Mononuclear cell (primary cell): ENCODE data around the gene TMEFF2. TPM values are rescaled to one million over a fixed set of nuclear protein-coding genes. Genes with fewer than 3 reads are reported as not detected.

Experiments used
- H3K27me3 ChIP-seq: 2 replicates; pipeline ENCODE4 v1.6.0; 2011; ENCODE audit warnings: low read length, control low read depth; ENCODE audit not compliant: insufficient read depth
- H3K4me1 ChIP-seq: 2 replicates; pipeline ENCODE4 v1.5.1; 2011; ENCODE audit warnings: mild to moderate bottlenecking, low read length, control low read depth; ENCODE audit not compliant: insufficient read depth
- H3K4me3 ChIP-seq: 2 replicates; pipeline ENCODE4 v1.5.1; 2011; ENCODE audit warnings: mild to moderate bottlenecking, low read length, moderate library complexity
- H3K9me3 ChIP-seq: 2 replicates; pipeline ENCODE4 v1.5.1; 2011; ENCODE audit warnings: low read depth, mild to moderate bottlenecking, control low read depth, low read length
- total RNA-seq: library from RNA; depleted of rRNA; stranded (reverse); fragments of >200 nt; gene quantifications from one replicate; pipeline ENCODE4 v1.2.3, GENCODE V29; 2012

The TMEFF2 gene
- total RNA-seq, 1 donor, result not detected

DNA sequence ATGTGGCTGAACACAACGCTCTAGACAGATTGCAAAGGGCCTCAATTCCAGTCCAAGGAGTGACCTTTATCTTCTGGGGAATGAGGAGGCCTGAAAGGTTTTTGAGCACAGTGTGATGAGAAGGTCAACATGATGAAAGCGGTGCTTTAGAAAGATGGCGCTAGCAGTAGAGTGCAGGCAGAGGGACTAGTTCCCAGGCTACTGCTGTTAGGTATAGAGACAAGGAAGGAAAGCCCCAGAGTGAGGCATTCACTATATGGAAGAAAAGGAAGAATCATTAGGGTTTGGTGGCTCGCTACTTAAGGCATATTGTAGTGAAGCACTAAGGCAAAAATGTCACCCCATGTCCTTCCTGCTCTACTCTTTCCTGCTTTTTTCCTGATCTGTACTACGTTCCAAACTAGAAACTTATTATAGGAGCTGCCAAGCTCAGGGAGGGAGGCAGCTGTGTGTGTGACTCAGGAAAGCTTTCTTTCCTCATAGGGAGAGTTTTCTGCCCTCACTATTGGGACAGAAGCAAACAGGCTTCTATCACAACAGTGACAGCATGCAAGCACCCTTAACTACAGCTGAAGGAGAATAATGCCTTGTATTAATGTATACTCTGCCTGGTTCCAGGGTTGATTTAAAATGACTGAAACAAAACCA, 187.0 kb downstream of the TMEFF2 start:
- Histone ChIP-seq H3K4me3 (no peak overlapping the region), H3K9me3 (no peaks in the 10 kb centered on the region), H3K27me3 (no peaks in the 10 kb centered on the region), H3K4me1 (no peaks in the 10 kb centered on the region)

DNA sequence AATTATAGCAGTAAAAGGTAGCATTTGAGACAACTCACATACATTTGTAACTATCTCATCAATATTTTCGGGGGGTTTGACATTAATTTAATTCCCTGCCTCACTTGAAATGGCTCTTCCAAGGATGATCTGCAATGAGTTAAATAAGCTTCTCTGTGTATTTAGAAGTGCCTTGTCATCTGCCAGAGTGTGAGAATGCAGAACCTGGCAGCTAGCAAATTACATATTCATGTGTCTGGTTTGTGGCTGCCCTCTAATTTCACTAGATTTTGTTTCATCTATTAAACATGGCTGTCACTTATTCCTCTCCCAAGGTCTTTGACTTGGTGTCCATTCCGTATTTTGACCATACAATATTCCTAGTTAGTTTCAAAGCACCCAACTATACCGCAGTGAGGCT, 189.5 kb downstream of the TMEFF2 start:
- Histone ChIP-seq H3K27me3 (no peaks in the 10 kb centered on the region), H3K9me3 (no peaks in the 10 kb centered on the region), H3K4me3 (no peak overlapping the region), H3K4me1 (no peaks in the 10 kb centered on the region)

DNA sequence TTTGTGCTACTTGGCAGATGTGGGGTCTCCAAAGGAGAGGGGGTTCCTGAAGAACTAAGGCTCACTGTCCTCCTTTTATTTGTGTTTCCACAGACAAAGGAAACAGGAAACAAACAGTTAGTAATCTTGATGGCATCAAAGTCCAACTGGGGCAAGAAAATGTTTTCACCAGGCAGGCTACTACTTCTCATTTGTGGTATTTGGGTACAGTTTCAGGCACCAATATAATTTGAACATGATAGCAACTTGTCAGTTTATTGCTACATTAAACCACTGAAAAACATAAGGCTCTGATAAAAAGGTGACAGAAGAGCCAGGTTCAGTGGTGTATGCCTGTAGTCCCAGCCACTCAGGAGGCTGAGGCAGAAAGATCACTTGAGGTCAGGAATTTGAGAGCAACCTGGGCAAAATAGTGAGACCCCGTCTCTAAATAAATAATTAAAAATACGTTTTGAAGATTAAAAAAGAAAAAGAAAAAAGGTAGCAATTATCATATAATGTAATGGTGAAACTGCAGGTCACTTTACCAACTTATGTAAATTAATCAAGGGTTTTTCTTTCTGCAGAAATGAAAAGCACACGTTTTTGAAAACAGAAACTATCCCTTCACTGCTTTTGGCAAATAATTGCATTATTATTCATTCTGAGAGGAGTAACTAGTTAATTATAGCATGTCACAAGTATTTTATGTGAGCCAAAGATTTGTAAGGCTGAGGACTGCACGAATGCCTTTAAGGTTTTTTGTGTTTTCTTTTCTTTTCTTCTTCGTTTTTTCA, 190.4 kb downstream of the TMEFF2 start:
- Histone ChIP-seq H3K4me3 (no peak overlapping the region), H3K9me3 (no peaks in the 10 kb centered on the region), H3K4me1 (no peaks in the 10 kb centered on the region), H3K27me3 (no peaks in the 10 kb centered on the region)

DNA sequence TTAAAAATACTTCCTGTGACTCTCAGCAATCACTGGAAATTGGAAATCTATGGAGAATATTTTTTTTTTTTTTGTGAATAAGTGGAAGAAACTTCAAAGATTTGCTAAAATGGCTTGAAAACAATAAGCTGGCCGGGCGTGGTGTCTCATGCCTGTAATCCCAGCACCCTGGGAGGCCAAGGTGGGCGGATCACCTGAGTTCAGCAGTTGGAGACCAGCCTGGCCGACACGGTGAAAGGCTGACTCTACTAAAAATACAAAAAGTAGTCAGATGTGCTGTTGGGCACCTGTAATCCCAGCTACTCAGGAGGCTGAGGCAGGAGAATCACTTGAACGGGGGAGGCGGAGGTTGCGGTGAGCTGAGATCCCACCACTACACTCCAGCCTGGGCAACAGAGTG, 192.3 kb downstream of the TMEFF2 start:
- Histone ChIP-seq H3K9me3 (no peaks in the 10 kb centered on the region), H3K4me3 (no peak overlapping the region), H3K27me3 (no peaks in the 10 kb centered on the region), H3K4me1 (no peaks in the 10 kb centered on the region)

DNA sequence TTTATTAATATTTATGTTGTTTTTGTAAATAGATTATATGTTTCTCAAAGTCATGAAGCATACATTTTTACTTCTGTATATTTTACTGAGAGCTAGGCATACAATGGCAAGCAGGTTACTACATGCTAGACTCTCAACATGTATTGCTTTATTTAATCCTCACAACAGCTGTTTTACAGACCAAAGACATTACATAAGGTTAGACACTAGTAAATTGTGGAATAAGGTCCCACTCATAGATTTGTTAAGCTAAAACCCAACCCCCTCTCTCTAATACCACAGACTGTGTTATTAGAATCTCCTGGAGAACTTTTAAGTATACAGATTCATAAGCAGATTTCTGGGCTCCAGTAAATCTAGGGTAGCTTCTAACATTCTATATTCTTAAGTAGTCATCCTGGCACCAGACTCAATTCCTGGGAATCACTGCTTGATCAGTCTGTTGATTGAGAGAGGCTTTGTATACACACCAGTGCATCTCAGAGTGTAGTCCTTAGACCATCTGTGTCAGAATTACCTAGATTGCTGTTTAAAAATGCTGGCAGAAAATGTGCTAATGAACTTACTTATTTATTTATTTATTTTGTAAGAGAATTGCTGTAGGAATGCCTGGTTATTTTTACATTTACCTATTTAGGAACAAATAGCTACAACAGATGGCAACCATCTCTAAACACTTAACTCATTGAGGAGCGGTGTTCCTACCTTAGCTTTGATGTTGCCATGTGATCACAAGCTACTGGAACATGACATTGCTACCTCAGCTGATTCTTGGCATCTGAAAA, 194.3 kb downstream of the TMEFF2 start:
- Histone ChIP-seq H3K4me1 (no peaks in the 10 kb centered on the region), H3K4me3 (no peak overlapping the region), H3K27me3 (no peaks in the 10 kb centered on the region), H3K9me3 (no peaks in the 10 kb centered on the region)

DNA sequence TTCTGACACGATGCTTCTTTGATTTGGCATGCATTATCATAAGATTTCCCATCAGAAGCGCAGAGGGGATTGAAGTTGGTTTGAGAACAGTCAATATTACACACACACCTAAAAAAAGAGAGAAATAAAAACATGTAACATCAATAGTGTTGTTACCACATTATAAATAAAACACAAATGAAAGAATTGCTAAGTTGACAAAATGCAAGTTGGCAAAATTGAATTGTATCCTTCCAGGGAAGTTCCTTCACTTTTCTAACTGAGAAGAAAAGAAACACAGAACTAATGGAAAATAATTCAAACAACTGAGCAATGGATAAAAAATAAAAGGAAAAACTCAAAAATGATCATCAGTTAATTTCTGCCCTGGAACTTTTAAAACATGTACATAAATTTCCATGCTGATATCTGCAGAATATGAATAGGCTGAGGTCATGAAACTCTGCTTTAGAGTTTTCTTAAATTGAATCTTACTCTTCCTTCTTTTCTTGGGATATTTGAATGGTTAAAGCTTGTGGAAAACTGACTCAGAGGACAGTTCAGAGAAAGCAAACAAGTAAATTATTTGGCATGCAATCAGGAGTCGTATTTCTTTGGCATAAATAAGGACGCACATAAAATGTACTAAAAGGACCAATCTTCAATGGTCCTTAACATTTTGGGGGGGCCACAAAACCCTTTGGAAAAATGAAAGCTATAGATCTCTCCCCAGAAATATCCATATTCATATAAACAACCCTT, 195.5 kb downstream of the TMEFF2 start:
- no peaks in the 10 kb centered on the region for H3K4me1 ChIP-seq
- H3K27me3 ChIP-seq, result no peaks in the 10 kb centered on the region
- no peak overlapping the region for H3K4me3 ChIP-seq
- H3K9me3 ChIP-seq, result no peaks in the 10 kb centered on the region

DNA sequence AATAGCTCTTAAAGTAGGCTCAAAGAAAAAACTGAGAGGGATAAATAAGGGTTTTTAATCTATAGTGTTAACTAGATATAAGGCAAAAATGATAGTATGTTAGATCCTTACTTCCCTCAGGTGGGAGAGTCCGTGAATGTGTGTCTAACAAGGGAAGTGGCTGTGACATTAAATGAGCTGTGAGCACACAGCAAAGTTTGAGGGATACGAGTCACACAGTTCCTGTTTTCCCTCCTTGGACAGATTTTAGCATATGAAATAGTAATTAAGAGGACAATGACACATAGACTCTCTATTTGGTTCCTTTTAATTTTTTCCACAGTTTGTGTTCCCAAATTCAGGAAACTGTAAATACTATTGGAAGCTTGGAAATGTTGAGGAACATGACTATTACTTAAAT, 199.4 kb downstream of the TMEFF2 start:
- Histone ChIP-seq H3K27me3 (no peaks in the 10 kb centered on the region), H3K9me3 (no peaks in the 10 kb centered on the region), H3K4me1 (no peaks in the 10 kb centered on the region), H3K4me3 (no peak overlapping the region)

DNA sequence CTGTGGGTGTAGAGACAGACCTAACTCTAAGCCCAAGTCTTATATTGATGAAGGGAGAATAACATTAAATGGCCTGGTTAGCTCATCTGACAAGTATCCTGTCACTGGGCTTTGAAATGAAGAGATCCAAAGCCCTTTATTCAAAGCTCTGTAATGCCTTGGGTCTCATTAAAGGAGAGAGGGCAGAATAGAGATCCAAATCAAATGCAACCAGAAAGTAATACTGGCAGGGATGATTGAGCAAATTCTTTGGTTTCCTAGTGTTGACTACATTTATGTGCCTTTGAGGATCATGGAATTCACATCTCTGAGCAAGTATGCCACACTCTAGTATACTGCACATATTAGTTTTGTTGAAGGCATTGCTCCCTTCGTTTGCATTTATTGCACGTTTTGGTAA, 200.0 kb downstream of the TMEFF2 start:
- Histone ChIP-seq H3K9me3 (no peaks in the 10 kb centered on the region), H3K4me1 (no peaks in the 10 kb centered on the region), H3K27me3 (no peaks in the 10 kb centered on the region), H3K4me3 (no peak overlapping the region)

DNA sequence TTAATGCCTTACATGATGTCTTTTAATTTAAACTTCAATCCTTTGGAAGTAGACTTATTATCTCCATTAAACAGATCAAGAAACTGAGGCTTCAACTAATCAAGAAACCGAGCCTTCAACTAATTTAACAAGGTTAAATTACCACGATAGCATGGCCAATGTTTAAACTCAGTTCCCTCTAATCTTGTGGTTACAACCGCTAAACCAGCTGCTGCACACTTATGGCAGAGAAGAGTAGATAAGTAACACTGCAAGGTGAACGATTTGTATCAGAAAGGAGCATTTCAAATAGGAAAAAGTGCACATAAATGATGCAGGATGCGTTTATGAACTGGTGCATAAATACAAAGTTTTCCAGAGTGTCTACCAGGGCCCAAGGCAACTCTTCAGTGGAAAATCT, 203.3 kb downstream of the TMEFF2 start:
- H3K27me3 ChIP-seq, result no peaks in the 10 kb centered on the region
- no peaks in the 10 kb centered on the region for H3K9me3 ChIP-seq
- no peak overlapping the region for H3K4me3 ChIP-seq
- no peaks in the 10 kb centered on the region for H3K4me1 ChIP-seq

DNA sequence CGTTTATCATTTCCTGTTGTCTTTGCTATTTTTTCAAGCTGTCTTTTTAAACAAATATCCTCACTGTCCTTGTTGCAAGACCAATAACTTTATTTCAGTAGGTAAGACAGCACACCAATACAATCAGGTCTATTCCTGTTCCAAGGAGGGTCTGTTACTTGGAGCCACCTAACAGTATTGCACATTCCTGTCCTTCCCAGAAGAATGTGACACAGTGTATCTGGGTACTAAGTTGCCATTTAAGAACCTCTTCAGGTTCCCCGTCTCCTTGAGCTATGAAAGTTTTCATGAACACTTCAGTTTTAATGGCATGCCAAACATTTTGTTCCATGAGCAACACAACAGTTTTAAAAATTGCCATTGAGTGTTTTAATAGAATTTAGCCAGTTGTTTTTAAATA, 209.0 kb downstream of the TMEFF2 start:
- Histone ChIP-seq H3K27me3 (no peaks in the 10 kb centered on the region), H3K4me1 (no peaks in the 10 kb centered on the region), H3K4me3 (no peak overlapping the region), H3K9me3 (no peaks in the 10 kb centered on the region)

DNA sequence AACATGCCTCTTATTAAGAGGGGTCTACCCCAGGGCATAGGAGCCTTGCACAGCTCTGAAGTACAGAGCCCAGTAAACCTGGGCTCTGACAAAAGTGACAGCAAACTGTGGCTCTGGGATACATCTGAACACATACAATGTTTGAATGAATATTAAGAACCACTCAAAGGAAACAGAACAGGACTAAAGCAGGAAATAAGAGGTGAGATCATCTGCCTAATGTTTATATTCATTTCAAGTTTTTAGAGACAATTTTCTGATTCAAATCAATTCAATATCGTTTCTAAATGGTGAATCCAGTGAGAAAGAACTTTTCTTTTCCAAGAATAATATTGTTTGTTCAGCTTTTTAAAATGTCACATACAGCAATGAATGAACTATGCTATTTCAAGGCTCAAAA, 211.1 kb downstream of the TMEFF2 start:
- no peaks in the 10 kb centered on the region for H3K4me1 ChIP-seq
- no peaks in the 10 kb centered on the region for H3K27me3 ChIP-seq
- no peaks in the 10 kb centered on the region for H3K9me3 ChIP-seq
- H3K4me3 ChIP-seq, result no peak overlapping the region

DNA sequence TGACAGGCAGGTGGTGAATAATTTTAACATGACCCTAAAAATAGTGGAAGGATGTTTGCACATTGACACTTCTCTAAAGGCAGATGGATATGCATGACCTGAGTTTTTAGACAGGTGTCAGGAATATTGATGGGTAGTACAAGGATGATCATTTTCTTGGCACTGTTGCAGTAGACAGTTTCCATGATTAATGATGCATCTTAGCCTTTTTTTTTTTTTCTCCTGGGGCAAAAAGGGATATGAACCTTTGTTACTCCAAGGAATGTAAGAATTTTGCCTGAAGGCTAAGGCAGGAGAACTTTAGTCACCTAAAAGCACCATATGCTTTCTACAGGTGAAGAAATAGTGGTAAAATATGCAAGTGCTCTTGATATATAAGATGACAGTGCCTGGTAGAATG, 211.5 kb downstream of the TMEFF2 start:
- Histone ChIP-seq H3K4me3 (no peak overlapping the region), H3K9me3 (no peaks in the 10 kb centered on the region), H3K4me1 (no peaks in the 10 kb centered on the region), H3K27me3 (no peaks in the 10 kb centered on the region)

DNA sequence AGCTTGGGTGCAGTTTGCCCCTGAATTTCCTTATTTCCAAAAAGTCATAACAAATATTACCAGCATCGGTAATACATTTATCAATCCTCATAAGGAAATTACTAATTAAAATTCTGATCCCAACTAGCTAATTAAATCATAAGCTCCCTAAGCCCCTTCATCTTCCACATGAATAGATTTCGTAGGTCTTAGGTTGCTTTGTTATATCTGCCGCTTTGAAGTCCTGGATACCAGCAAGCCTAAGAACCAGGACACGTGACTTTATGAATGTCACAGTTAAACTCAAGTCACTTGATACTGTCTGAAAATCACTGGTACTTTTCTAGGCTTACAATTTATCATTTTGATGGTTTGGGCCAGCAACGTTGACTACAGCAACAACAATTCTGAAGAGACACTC, 213.0 kb downstream of the TMEFF2 start:
- Histone ChIP-seq H3K9me3 (no peaks in the 10 kb centered on the region), H3K4me3 (no peak overlapping the region), H3K27me3 (no peaks in the 10 kb centered on the region)

DNA sequence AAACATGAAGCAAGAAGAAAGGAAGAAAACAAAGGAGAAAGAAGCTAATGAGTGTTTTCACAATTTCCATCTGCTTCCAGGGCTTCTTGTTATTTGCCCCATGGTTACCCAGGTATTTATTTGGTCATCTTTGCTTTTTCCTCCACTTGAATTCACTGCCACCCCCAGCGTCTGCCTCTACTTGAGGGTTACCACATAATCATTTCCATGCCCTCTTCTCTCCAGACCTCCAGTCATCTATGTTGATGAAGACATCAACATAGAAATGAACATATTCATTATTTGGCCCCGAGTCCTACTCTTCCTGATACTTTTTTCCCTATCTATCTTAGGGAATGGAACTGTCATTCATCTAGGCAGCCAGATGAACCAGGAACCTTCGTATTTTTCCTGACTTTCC, 214.2 kb downstream of the TMEFF2 start:
- no peak overlapping the region for H3K4me3 ChIP-seq
- H3K27me3 ChIP-seq, result no peaks in the 10 kb centered on the region
- H3K4me1 ChIP-seq, result no peaks in the 10 kb centered on the region
- no peaks in the 10 kb centered on the region for H3K9me3 ChIP-seq

More for the DNA sequence above, 213.0 kb downstream of the TMEFF2 start:
- no peaks in the 10 kb centered on the region for H3K4me1 ChIP-seq

DNA sequence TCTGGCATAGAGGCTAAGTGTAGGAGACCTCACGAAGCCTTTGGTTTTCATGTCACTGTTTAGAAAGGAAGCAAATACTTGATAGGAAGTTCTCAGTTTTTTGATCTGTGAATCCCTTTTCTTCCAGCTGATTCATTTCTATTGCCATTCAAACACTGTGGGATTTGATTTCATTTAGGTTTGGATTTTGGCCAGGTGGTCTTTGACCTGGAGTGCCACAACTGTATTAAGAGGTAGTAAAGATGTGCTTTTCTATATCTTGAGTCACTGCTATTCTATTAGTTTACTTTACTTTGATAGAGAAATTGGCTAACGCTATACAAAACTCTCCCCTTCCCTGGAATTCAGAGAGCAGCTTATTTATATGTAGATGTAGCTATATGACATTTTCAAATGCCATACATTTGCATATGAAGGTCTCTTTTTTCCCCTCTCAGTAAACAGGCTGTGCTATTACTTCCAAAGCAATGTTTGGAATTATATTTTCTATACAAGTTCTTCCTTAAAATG, 215.5 kb downstream of the TMEFF2 start:
- Histone ChIP-seq H3K4me3 (no peak overlapping the region), H3K27me3 (no peaks in the 10 kb centered on the region), H3K9me3 (no peaks in the 10 kb centered on the region), H3K4me1 (no peaks in the 10 kb centered on the region)
